Cardiac muscle cell (in vitro differentiated cells and primary cell): Measurements from ENCODE around the gene SMARCA4. TPM values are rescaled to one million over a fixed set of nuclear protein-coding genes. Genes with fewer than 3 reads are reported as not detected.

ENCODE experiments used
- DNase-seq, 2 donors: peaks; one replicate each; pipeline versions ENCODE4 v3.0.0 to v3.0.0-alpha.2; 2010 to 2017; ENCODE audit warnings: low read depth in 1 of 2, low spot score in 1 of 2
- H3K27ac ChIP-seq: fragments of 200-600 bp; sonication (generic); 2 replicates; pipeline ENCODE4 v1.5.1; 2016
- H3K27me3 ChIP-seq: fragments of 200-600 bp; sonication (generic); 2 replicates; pipeline ENCODE4 v1.6.0; 2016; ENCODE audit warnings: control low read depth
- H3K36me3 ChIP-seq: fragments of 200-600 bp; sonication (generic); 2 replicates; pipeline ENCODE4 v1.5.1; 2016; ENCODE audit warnings: control low read depth
- H3K4me1 ChIP-seq: fragments of 200-600 bp; sonication (generic); 2 replicates; pipeline ENCODE4 v1.8.1; 2017; ENCODE audit warnings: low read depth, mild to moderate bottlenecking, mixed run types
- H3K4me3 ChIP-seq: fragments of 200-600 bp; sonication (generic); 2 replicates; pipeline ENCODE4 v1.5.1; 2016; ENCODE audit warnings: mild to moderate bottlenecking
- H3K9me3 ChIP-seq: fragments of 200-600 bp; sonication (generic); 2 replicates; pipeline ENCODE4 v1.5.1; 2017; ENCODE audit warnings: low read depth, mild to moderate bottlenecking, control low read depth
- polyA plus RNA-seq: library from polyadenylated mRNA; unstranded; fragments of >200 nt; fragmentation: Nextera tagmentation; extraction: Ambion mirVana; gene quantifications from 2 replicates; pipeline ENCODE4 v1.2.1, GENCODE V29; 2016
- total RNA-seq: library from RNA; depleted of rRNA; stranded (reverse); fragments of >200 nt; gene quantifications from 2 replicates; pipeline ENCODE4 v1.2.3, GENCODE V29; 2016
- TF ChIP-seq, protein P1 (sequence below): IDR thresholded peaks from 2 replicates; pipeline ENCODE4 v1.5.1; 2012; ENCODE audit warnings: low read depth, mild to moderate bottlenecking, low read length

Gene SMARCA4
- total and polyA plus RNA-seq, 2 experiments from 2014 or later: 178 to 212 TPM

DNA sequence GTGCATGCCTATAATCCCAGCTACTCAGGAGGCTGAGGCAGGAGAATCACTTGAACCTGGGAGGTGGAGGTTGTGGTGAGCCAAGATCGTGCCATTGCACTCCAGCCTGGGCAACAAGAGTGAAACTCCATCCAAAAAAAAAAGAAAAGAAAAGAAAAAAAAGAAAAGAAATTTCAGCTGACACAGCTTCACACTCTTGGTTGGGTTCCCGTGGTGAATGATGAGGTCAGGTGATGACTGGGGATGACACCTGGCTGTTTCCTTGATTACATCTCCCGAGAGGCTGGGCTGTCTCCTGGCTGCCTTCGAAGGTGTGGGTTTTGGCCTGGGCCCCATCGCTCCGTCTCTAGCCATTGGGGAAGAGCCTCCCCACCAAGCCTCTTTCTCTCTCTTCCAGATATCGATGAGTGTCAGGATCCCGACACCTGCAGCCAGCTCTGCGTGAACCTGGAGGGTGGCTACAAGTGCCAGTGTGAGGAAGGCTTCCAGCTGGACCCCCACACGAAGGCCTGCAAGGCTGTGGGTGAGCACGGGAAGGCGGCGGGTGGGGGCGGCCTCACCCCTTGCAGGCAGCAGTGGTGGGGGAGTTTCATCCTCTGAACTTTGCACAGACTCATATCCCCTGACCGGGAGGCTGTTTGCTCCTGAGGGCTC is 150.4 kb downstream of the SMARCA4 start:
- H3K4me3 ChIP-seq: no peak overlapping the region
- H3K36me3 ChIP-seq: peaks cover 80% of the 10 kb centered on the region
- H3K27me3 ChIP-seq: no peaks in the 10 kb centered on the region
- no peaks in the 10 kb centered on the region for H3K9me3 ChIP-seq
- no peak overlapping the region for H3K27ac ChIP-seq
- no peaks in the 10 kb centered on the region for H3K4me1 ChIP-seq
- no peak for DNase-seq
- TF ChIP-seq, protein P1, sequence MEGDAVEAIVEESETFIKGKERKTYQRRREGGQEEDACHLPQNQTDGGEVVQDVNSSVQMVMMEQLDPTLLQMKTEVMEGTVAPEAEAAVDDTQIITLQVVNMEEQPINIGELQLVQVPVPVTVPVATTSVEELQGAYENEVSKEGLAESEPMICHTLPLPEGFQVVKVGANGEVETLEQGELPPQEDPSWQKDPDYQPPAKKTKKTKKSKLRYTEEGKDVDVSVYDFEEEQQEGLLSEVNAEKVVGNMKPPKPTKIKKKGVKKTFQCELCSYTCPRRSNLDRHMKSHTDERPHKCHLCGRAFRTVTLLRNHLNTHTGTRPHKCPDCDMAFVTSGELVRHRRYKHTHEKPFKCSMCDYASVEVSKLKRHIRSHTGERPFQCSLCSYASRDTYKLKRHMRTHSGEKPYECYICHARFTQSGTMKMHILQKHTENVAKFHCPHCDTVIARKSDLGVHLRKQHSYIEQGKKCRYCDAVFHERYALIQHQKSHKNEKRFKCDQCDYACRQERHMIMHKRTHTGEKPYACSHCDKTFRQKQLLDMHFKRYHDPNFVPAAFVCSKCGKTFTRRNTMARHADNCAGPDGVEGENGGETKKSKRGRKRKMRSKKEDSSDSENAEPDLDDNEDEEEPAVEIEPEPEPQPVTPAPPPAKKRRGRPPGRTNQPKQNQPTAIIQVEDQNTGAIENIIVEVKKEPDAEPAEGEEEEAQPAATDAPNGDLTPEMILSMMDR: no peak

DNA sequence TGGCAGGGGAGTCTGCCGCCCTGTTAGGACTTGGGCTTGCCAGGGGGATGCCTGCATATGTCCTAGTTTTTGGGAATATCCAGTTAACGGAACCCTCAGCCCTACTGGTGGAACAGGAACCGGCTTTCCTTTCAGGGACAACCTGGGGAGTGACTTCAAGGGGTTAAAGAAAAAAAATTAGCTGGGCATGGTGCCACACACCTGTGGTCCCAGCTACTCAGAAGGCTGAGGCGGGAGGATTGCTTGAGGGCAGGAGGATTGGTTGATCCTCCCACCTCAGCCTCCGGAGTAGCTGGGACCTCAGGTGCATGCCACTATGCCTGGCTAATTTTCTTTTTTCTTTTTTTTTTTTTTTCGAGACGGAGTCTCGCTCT is 150.9 kb downstream of the SMARCA4 start:
- TF ChIP-seq, protein P1: no peak
- Histone ChIP-seq H3K36me3 (peaks cover 80% of the 10 kb centered on the region), H3K9me3 (no peaks in the 10 kb centered on the region), H3K4me3 (no peak overlapping the region), H3K27ac (no peak overlapping the region), H3K4me1 (no peaks in the 10 kb centered on the region), H3K27me3 (no peaks in the 10 kb centered on the region)
- no peak for DNase-seq

Other genes starting within 250 kb of the SMARCA4 start
- gene DNM2, start 243.0 kb upstream of the SMARCA4 start, total RNA-seq: 122 and 124 TPM in 2 replicates
- 132 and 146 TPM in 2 replicates for gene DNM2, start 243.0 kb upstream of the SMARCA4 start, polyA plus RNA-seq
- gene TMED1, start 124.8 kb upstream of the SMARCA4 start, total RNA-seq: 77.5 and 83.1 TPM in 2 replicates
- 131 and 137 TPM in 2 replicates for gene TMED1, start 124.8 kb upstream of the SMARCA4 start, polyA plus RNA-seq
- 0.33 TPM in 1 of 2 replicates, not detected in the other for gene C19orf38, start 112.6 kb upstream of the SMARCA4 start, total RNA-seq
- gene C19orf38, start 112.6 kb upstream of the SMARCA4 start, polyA plus RNA-seq: 0.64 and 1.1 TPM in 2 replicates
- gene CARM1, start 89.5 kb upstream of the SMARCA4 start, total RNA-seq: 90.7 and 92.6 TPM in 2 replicates
- gene CARM1, start 89.5 kb upstream of the SMARCA4 start, polyA plus RNA-seq: 46.8 and 81.2 TPM in 2 replicates
- 67.2 and 69.9 TPM in 2 replicates for gene YIPF2, start 32.4 kb upstream of the SMARCA4 start, total RNA-seq
- gene YIPF2, start 32.4 kb upstream of the SMARCA4 start, polyA plus RNA-seq: 32.9 and 38.9 TPM in 2 replicates
- gene TIMM29, start 32.2 kb upstream of the SMARCA4 start, total RNA-seq: 52.2 and 54.5 TPM in 2 replicates
- gene TIMM29, start 32.2 kb upstream of the SMARCA4 start, polyA plus RNA-seq: 31.3 and 41.7 TPM in 2 replicates
- gene LDLR, start 128.4 kb downstream of the SMARCA4 start, total RNA-seq: 98.6 and 120 TPM in 2 replicates
- gene LDLR, start 128.4 kb downstream of the SMARCA4 start, polyA plus RNA-seq: 57.8 and 107 TPM in 2 replicates
- gene SPC24, start 194.8 kb downstream of the SMARCA4 start, total RNA-seq: 15.8 and 127 TPM in 2 replicates
- gene SPC24, start 194.8 kb downstream of the SMARCA4 start, polyA plus RNA-seq: 7.1 and 25.8 TPM in 2 replicates
- gene KANK2, start 236.5 kb downstream of the SMARCA4 start, total RNA-seq: 73.0 and 106 TPM in 2 replicates
- 38.9 and 43.9 TPM in 2 replicates for gene KANK2, start 236.5 kb downstream of the SMARCA4 start, polyA plus RNA-seq